Measurements from ENCODE around the gene UBE2E1.

UBE2E1 gene

GRCh38 chr3:23807424-23808015 is 1.8 kb downstream of the UBE2E1 start:
- Histone ChIP-seq H3K9ac (ENCODE audit: low read depth in 1 of 2, low read length in 2 of 2) (peak overlapping the region; percentile 56 to 75), H3K4me1 (ENCODE audit: control insufficient read depth in 2 of 2, insufficient read depth in 2 of 2, low read length in 2 of 2) (peaks cover 20 to 31% of the 10 kb centered on the region in 2 donors), H3K27me3 (ENCODE audit: control insufficient read depth in 2 of 2, insufficient read depth in 2 of 2, low read length in 2 of 2) (no peaks in the 10 kb centered on the region), H3K27ac (ENCODE audit: low read depth in 2 of 2, low read length in 2 of 2) (peak overlapping the region; percentile 61 to 72), H3K4me3 (ENCODE audit: low read length in 2 of 2) (peak overlapping the region; percentile 76 to 77), H3K9me3 (ENCODE audit: control insufficient read depth in 2 of 2, low read length in 2 of 2) (no peaks in the 10 kb centered on the region), H3K36me3 (ENCODE audit: control insufficient read depth in 2 of 2, insufficient read depth in 2 of 2, low read length in 2 of 2) (no peaks in the 10 kb centered on the region)

- Histone ChIP-seq H3K36me3 (ENCODE audit: control insufficient read depth in 2 of 2, insufficient read depth in 2 of 2, low read length in 2 of 2) (no peaks in the 10 kb centered on the region), H3K4me3 (ENCODE audit: low read length in 2 of 2) (no peak overlapping the region), H3K27ac (ENCODE audit: low read depth in 2 of 2, low read length in 2 of 2) (no peak overlapping the region), H3K9ac (ENCODE audit: low read depth in 1 of 2, low read length in 2 of 2) (no peak overlapping the region), H3K4me1 (ENCODE audit: control insufficient read depth in 2 of 2, insufficient read depth in 2 of 2, low read length in 2 of 2) (peaks cover 20 to 31% of the 10 kb centered on the region in 2 donors), H3K9me3 (ENCODE audit: control insufficient read depth in 2 of 2, low read length in 2 of 2) (no peaks in the 10 kb centered on the region), H3K27me3 (ENCODE audit: control insufficient read depth in 2 of 2, insufficient read depth in 2 of 2, low read length in 2 of 2) (no peaks in the 10 kb centered on the region)
Observed at GRCh38 chr3:23808525-23808924, 2.8 kb downstream of the UBE2E1 start.

GRCh38 chr3:23809294-23809693 is 3.5 kb downstream of the UBE2E1 start:
- Histone ChIP-seq H3K9me3 (ENCODE audit: control insufficient read depth in 2 of 2, low read length in 2 of 2) (no peaks in the 10 kb centered on the region), H3K9ac (ENCODE audit: low read depth in 1 of 2, low read length in 2 of 2) (no peak overlapping the region), H3K27me3 (ENCODE audit: control insufficient read depth in 2 of 2, insufficient read depth in 2 of 2, low read length in 2 of 2) (no peaks in the 10 kb centered on the region), H3K4me1 (ENCODE audit: control insufficient read depth in 2 of 2, insufficient read depth in 2 of 2, low read length in 2 of 2) (peaks cover 20 to 31% of the 10 kb centered on the region in 2 donors), H3K27ac (ENCODE audit: low read depth in 2 of 2, low read length in 2 of 2) (no peak overlapping the region), H3K36me3 (ENCODE audit: control insufficient read depth in 2 of 2, insufficient read depth in 2 of 2, low read length in 2 of 2) (no peaks in the 10 kb centered on the region), H3K4me3 (ENCODE audit: low read length in 2 of 2) (no peak overlapping the region)

- H3K9ac ChIP-seq (ENCODE audit: low read depth in 1 of 2, low read length in 2 of 2), result peak overlapping the region; percentile 72 to 83
- H3K4me1 ChIP-seq (ENCODE audit: control insufficient read depth in 2 of 2, insufficient read depth in 2 of 2, low read length in 2 of 2), result peaks cover 17 to 26% of the 10 kb centered on the region in 2 donors
- peak overlapping the region; percentile 48 to 76 for H3K27ac ChIP-seq (ENCODE audit: low read depth in 2 of 2, low read length in 2 of 2)
Observed at GRCh38 chr3:23809840-23810342, 4.1 kb downstream of the UBE2E1 start.

GRCh38 chr3:23810343-23811184 is 4.8 kb downstream of the UBE2E1 start:
- no peaks in the 10 kb centered on the region for H3K27me3 ChIP-seq (ENCODE audit: control insufficient read depth in 2 of 2, insufficient read depth in 2 of 2, low read length in 2 of 2)
- H3K36me3 ChIP-seq (ENCODE audit: control insufficient read depth in 2 of 2, insufficient read depth in 2 of 2, low read length in 2 of 2), result no peaks in the 10 kb centered on the region
- peak overlapping the region; percentile 73 to 82 for H3K4me3 ChIP-seq (ENCODE audit: low read length in 2 of 2)
- peak overlapping the region; percentile 72 to 83 for H3K9ac ChIP-seq (ENCODE audit: low read depth in 1 of 2, low read length in 2 of 2)
- no peaks in the 10 kb centered on the region for H3K9me3 ChIP-seq (ENCODE audit: control insufficient read depth in 2 of 2, low read length in 2 of 2)
- peak overlapping the region; percentile 48 to 76 for H3K27ac ChIP-seq (ENCODE audit: low read depth in 2 of 2, low read length in 2 of 2)
- peaks cover 19 to 24% of the 10 kb centered on the region in 2 donors for H3K4me1 ChIP-seq (ENCODE audit: control insufficient read depth in 2 of 2, insufficient read depth in 2 of 2, low read length in 2 of 2)

More at GRCh38 chr3:23809840-23810342, 4.1 kb downstream of the UBE2E1 start:
- H3K27me3 ChIP-seq (ENCODE audit: control insufficient read depth in 2 of 2, insufficient read depth in 2 of 2, low read length in 2 of 2), result no peaks in the 10 kb centered on the region
- peak overlapping the region; percentile 73 to 82 for H3K4me3 ChIP-seq (ENCODE audit: low read length in 2 of 2)
- no peaks in the 10 kb centered on the region for H3K36me3 ChIP-seq (ENCODE audit: control insufficient read depth in 2 of 2, insufficient read depth in 2 of 2, low read length in 2 of 2)
- H3K9me3 ChIP-seq (ENCODE audit: control insufficient read depth in 2 of 2, low read length in 2 of 2), result no peaks in the 10 kb centered on the region

GRCh38 chr3:23811185-23811527 is 5.4 kb downstream of the UBE2E1 start:
- H3K27ac ChIP-seq (ENCODE audit: low read depth in 2 of 2, low read length in 2 of 2), result peak overlapping the region; percentile 48 to 76
- no peaks in the 10 kb centered on the region for H3K27me3 ChIP-seq (ENCODE audit: control insufficient read depth in 2 of 2, insufficient read depth in 2 of 2, low read length in 2 of 2)
- H3K4me1 ChIP-seq (ENCODE audit: control insufficient read depth in 2 of 2, insufficient read depth in 2 of 2, low read length in 2 of 2), result peaks cover 22 to 27% of the 10 kb centered on the region in 2 donors
- H3K4me3 ChIP-seq (ENCODE audit: low read length in 2 of 2), result peak overlapping the region; percentile 73 to 82
- H3K9ac ChIP-seq (ENCODE audit: low read depth in 1 of 2, low read length in 2 of 2), result peak overlapping the region; percentile 72 to 83
- no peaks in the 10 kb centered on the region for H3K9me3 ChIP-seq (ENCODE audit: control insufficient read depth in 2 of 2, low read length in 2 of 2)
- H3K36me3 ChIP-seq (ENCODE audit: control insufficient read depth in 2 of 2, insufficient read depth in 2 of 2, low read length in 2 of 2), result no peaks in the 10 kb centered on the region

DNA sequence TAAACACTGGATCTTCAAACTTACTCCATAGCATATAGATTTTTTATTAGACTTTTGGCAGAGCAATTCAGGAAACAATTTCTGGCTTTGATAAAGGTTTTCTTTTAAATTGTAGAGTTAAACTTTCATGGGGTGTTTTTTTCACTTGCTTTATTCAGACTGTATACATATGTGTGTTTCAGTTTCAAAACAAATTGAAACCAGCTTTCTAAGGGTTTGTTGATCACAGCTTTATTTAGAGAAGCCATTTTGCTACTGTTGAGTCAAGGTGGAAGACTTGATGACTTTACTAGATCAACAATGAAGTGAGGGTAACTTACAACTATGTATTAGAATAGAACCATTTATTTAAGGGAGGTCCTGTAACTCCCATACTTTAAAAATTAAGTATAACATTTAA is 6.2 kb downstream of the UBE2E1 start:
- H3K4me1 ChIP-seq (ENCODE audit: control insufficient read depth in 2 of 2, insufficient read depth in 2 of 2, low read length in 2 of 2), result peaks cover 22 to 27% of the 10 kb centered on the region in 2 donors
- H3K27ac ChIP-seq (ENCODE audit: low read depth in 2 of 2, low read length in 2 of 2), result no peak overlapping the region
- H3K9ac ChIP-seq (ENCODE audit: low read depth in 1 of 2, low read length in 2 of 2), result no peak overlapping the region
- H3K27me3 ChIP-seq (ENCODE audit: control insufficient read depth in 2 of 2, insufficient read depth in 2 of 2, low read length in 2 of 2), result no peaks in the 10 kb centered on the region
- H3K9me3 ChIP-seq (ENCODE audit: control insufficient read depth in 2 of 2, low read length in 2 of 2), result no peaks in the 10 kb centered on the region
- H3K36me3 ChIP-seq (ENCODE audit: control insufficient read depth in 2 of 2, insufficient read depth in 2 of 2, low read length in 2 of 2), result no peaks in the 10 kb centered on the region
- H3K4me3 ChIP-seq (ENCODE audit: low read length in 2 of 2), result no peak overlapping the region

- no peak overlapping the region for H3K27ac ChIP-seq (ENCODE audit: low read depth in 2 of 2, low read length in 2 of 2)
- no peak overlapping the region for H3K4me3 ChIP-seq (ENCODE audit: low read length in 2 of 2)
- no peak overlapping the region for H3K9ac ChIP-seq (ENCODE audit: low read depth in 1 of 2, low read length in 2 of 2)
- H3K9me3 ChIP-seq (ENCODE audit: control insufficient read depth in 2 of 2, low read length in 2 of 2), result no peaks in the 10 kb centered on the region
- peaks cover 12 to 14% of the 10 kb centered on the region in 2 donors for H3K4me1 ChIP-seq (ENCODE audit: control insufficient read depth in 2 of 2, insufficient read depth in 2 of 2, low read length in 2 of 2)
- peaks cover 0 to 3% of the 10 kb centered on the region in 2 donors for H3K36me3 ChIP-seq (ENCODE audit: control insufficient read depth in 2 of 2, insufficient read depth in 2 of 2, low read length in 2 of 2)
- no peaks in the 10 kb centered on the region for H3K27me3 ChIP-seq (ENCODE audit: control insufficient read depth in 2 of 2, insufficient read depth in 2 of 2, low read length in 2 of 2)
Observed at GRCh38 chr3:23815879-23816278, 10.1 kb downstream of the UBE2E1 start.

DNA sequence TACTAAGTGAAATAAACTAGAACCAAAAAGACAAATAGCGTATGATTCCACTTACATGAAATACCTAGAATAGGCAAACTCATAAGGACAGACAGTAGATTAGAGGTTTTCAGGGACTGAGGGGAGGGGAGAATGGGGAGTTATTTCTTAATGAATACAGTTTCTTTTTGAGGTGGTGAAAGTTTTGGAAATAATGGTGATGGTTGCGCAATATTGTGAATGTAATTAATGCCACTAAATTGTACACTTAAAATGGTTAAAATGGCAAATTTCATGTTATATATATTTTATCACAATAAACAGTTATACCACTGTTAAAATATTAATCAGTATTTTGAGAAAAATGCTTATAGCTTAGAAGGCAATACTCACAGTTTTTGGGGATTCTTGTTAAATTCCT is 11.0 kb downstream of the UBE2E1 start:
- Histone ChIP-seq H3K27ac (ENCODE audit: low read depth in 2 of 2, low read length in 2 of 2) (no peak overlapping the region), H3K36me3 (ENCODE audit: control insufficient read depth in 2 of 2, insufficient read depth in 2 of 2, low read length in 2 of 2) (peaks cover 0 to 3% of the 10 kb centered on the region in 2 donors), H3K27me3 (ENCODE audit: control insufficient read depth in 2 of 2, insufficient read depth in 2 of 2, low read length in 2 of 2) (no peaks in the 10 kb centered on the region), H3K4me3 (ENCODE audit: low read length in 2 of 2) (no peak overlapping the region), H3K9me3 (ENCODE audit: control insufficient read depth in 2 of 2, low read length in 2 of 2) (no peaks in the 10 kb centered on the region), H3K9ac (ENCODE audit: low read depth in 1 of 2, low read length in 2 of 2) (no peak overlapping the region), H3K4me1 (ENCODE audit: control insufficient read depth in 2 of 2, insufficient read depth in 2 of 2, low read length in 2 of 2) (peaks cover 6% of the 10 kb centered on the region in 2 donors)

- Histone ChIP-seq H3K9ac (ENCODE audit: low read depth in 1 of 2, low read length in 2 of 2) (no peak overlapping the region), H3K27ac (ENCODE audit: low read depth in 2 of 2, low read length in 2 of 2) (no peak overlapping the region), H3K4me3 (ENCODE audit: low read length in 2 of 2) (no peak overlapping the region), H3K27me3 (ENCODE audit: control insufficient read depth in 2 of 2, insufficient read depth in 2 of 2, low read length in 2 of 2) (no peaks in the 10 kb centered on the region), H3K4me1 (ENCODE audit: control insufficient read depth in 2 of 2, insufficient read depth in 2 of 2, low read length in 2 of 2) (peaks cover 5 to 6% of the 10 kb centered on the region in 2 donors), H3K36me3 (ENCODE audit: control insufficient read depth in 2 of 2, insufficient read depth in 2 of 2, low read length in 2 of 2) (peaks cover 0 to 3% of the 10 kb centered on the region in 2 donors), H3K9me3 (ENCODE audit: control insufficient read depth in 2 of 2, low read length in 2 of 2) (no peaks in the 10 kb centered on the region)
Observed at GRCh38 chr3:23817508-23818223, 11.9 kb downstream of the UBE2E1 start.
